G401 (cell line): Measurements from ENCODE around the gene LAPTM5. TPM values are rescaled to one million over a fixed set of nuclear protein-coding genes. Genes with fewer than 3 reads are reported as not detected.

Experiments
- DNase-seq: peaks from one replicate; pipeline ENCODE4 v3.0.0-alpha.2; 2015; ENCODE audit warnings: low spot score
- in situ Hi-C: cut with HindIII; loops from 2 replicates; pipeline ENCODE4 v1.10.0; 2016; ENCODE audit warnings: low sequenced_read_pairs, mixed read lengths
- total RNA-seq: library from RNA; depleted of rRNA; stranded (reverse); fragments of >200 nt; shearing (Covaris generic); gene quantifications from 2 replicates; pipeline ENCODE4 v1.2.3, GENCODE V29; 2014

Gene LAPTM5
- total RNA-seq, 1 experiment from 2014 or later, result not detected

GRCh38 chr1:30710407-30710806, 47.2 kb downstream of the LAPTM5 start:
- in situ Hi-C loops, result no loop called here
- DNase-seq, result no peak

GRCh38 chr1:30708361-30708728, 49.2 kb downstream of the LAPTM5 start:
- no peak for DNase-seq
- in situ Hi-C loops, result no loop called here

- peak; percentile 80 for DNase-seq
- in situ Hi-C loops, result no loop called here
Measured at GRCh38 chr1:30707412-30708360, 49.9 kb downstream of the LAPTM5 start.

GRCh38 chr1:30706528-30706927, 51.0 kb downstream of the LAPTM5 start:
- DNase-seq, result no peak
- in situ Hi-C loops, result no loop called here

- in situ Hi-C loops, result no loop called here
Measured at GRCh38 chr1:30705698-30706097, 51.9 kb downstream of the LAPTM5 start.

GRCh38 chr1:30704765-30705509, 52.6 kb downstream of the LAPTM5 start:
- in situ Hi-C loops, result no loop called here
- DNase-seq, result peak; percentile 20

More at GRCh38 chr1:30705698-30706097, 51.9 kb downstream of the LAPTM5 start:
- DNase-seq, result no peak

GRCh38 chr1:30704271-30704670, 53.3 kb downstream of the LAPTM5 start:
- in situ Hi-C loops, result no loop called here
- DNase-seq, result no peak

GRCh38 chr1:30702823-30703222, 54.8 kb downstream of the LAPTM5 start:
- in situ Hi-C loops, result no loop called here
- no peak for DNase-seq

- DNase-seq, result no peak
- in situ Hi-C loops, result no loop called here
Measured at GRCh38 chr1:30701258-30701633, 56.3 kb downstream of the LAPTM5 start.

GRCh38 chr1:30700528-30701257, 56.9 kb downstream of the LAPTM5 start:
- no peak for DNase-seq
- in situ Hi-C loops, result no loop called here

GRCh38 chr1:30699762-30700161, 57.8 kb downstream of the LAPTM5 start:
- no peak for DNase-seq
- in situ Hi-C loops, result no loop called here

GRCh38 chr1:30698401-30698981, 59.1 kb downstream of the LAPTM5 start:
- DNase-seq, result no peak
- in situ Hi-C loops, result no loop called here

- in situ Hi-C loops, result no loop called here
- no peak for DNase-seq
Measured at GRCh38 chr1:30697571-30698376, 59.8 kb downstream of the LAPTM5 start.

GRCh38 chr1:30696831-30697230, 60.7 kb downstream of the LAPTM5 start:
- no peak for DNase-seq
- in situ Hi-C loops, result no loop called here

- in situ Hi-C loops, result no loop called here
- DNase-seq, result no peak
Measured at GRCh38 chr1:30695439-30695841, 62.1 kb downstream of the LAPTM5 start.

- DNase-seq, result no peak
Measured at GRCh38 chr1:30694280-30695175, 63.0 kb downstream of the LAPTM5 start.

GRCh38 chr1:30693822-30694221, 63.8 kb downstream of the LAPTM5 start:
- in situ Hi-C loops, result no loop called here
- DNase-seq, result no peak

More at GRCh38 chr1:30694280-30695175, 63.0 kb downstream of the LAPTM5 start:
- in situ Hi-C loops, result no loop called here

GRCh38 chr1:30693366-30693765, 64.2 kb downstream of the LAPTM5 start:
- in situ Hi-C loops, result no loop called here
- no peak for DNase-seq
